SK-N-SH treated with all-trans-retinoic acid at 6 μM for 48 hours (cell line): ENCODE results near the gene SLC22A3.

Source experiments
- ISL1 ChIP-seq: fragments of 250-450 bp; sonication (Bioruptor Pico); IDR thresholded peaks from 2 replicates; pipeline ENCODE4 v2.1.2; 2022; ENCODE audit warnings: mild to moderate bottlenecking, moderate library complexity
- SNAI2 ChIP-seq: fragments of 250-450 bp; sonication (Bioruptor Pico); IDR thresholded peaks from 2 replicates; pipeline ENCODE4 v1.5.0; 2020; ENCODE audit warnings: mild to moderate bottlenecking, moderate library complexity
- ZC3H10 ChIP-seq: fragments of 250-450 bp; sonication (Bioruptor Pico); IDR thresholded peaks from 2 replicates; pipeline ENCODE4 v1.5.1; 2021; ENCODE audit warnings: mild to moderate bottlenecking, moderate library complexity
- ZFP30 ChIP-seq: fragments of 450-650 bp; formaldehyde crosslinking; IDR thresholded peaks from 2 replicates; pipeline ENCODE4 v1.5.0; 2022; ENCODE audit warnings: mild to moderate bottlenecking, moderate library complexity
- ZNF565 ChIP-seq: fragments of 450-650 bp; formaldehyde crosslinking; conservative IDR thresholded peaks from 2 replicates; pipeline ENCODE4 v1.5.0; 2020; ENCODE audit warnings: low read depth, mild to moderate bottlenecking, moderate library complexity
- TF ChIP-seq, protein P1 (sequence below): fragments of 250-450 bp; sonication (Bioruptor Pico); IDR thresholded peaks from 2 replicates; pipeline ENCODE4 v1.8.0; 2020; ENCODE audit warnings: mild to moderate bottlenecking, moderate library complexity, borderline replicate concordance
- TF ChIP-seq, protein P2 (sequence below): fragments of 250-450 bp; sonication (Bioruptor Pico); IDR thresholded peaks from 2 replicates; pipeline ENCODE4 v1.5.0; 2020; ENCODE audit warnings: mild to moderate bottlenecking, moderate library complexity

DNA sequence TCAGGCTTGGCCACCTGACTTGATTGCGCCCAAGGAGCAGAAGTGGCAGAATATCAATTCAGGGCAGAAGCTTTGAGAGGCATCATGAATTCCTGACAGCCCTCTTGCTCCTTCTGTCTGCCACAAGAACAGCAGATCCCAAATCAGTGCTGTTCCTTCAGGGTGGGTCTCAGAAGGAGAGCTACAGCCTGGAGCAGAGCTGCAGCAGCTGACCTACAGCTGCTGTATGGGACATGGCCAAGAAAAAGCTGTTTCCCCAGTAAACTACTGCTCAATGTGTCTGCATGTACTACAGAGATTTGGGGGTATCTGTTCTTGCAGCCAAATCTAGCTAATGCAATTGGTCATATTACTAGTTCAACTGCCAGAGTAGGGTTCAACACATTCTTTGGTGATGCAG, 69.0 kb downstream of the SLC22A3 start:
- no peak for TF ChIP-seq ZFP30 (CRISPR knock-in tag)
- no peak for TF ChIP-seq ZC3H10
- no peak for TF ChIP-seq SNAI2 (CRISPR knock-in tag)
- no peak for TF ChIP-seq ZNF565 (CRISPR knock-in tag)
- TF ChIP-seq, protein P1, sequence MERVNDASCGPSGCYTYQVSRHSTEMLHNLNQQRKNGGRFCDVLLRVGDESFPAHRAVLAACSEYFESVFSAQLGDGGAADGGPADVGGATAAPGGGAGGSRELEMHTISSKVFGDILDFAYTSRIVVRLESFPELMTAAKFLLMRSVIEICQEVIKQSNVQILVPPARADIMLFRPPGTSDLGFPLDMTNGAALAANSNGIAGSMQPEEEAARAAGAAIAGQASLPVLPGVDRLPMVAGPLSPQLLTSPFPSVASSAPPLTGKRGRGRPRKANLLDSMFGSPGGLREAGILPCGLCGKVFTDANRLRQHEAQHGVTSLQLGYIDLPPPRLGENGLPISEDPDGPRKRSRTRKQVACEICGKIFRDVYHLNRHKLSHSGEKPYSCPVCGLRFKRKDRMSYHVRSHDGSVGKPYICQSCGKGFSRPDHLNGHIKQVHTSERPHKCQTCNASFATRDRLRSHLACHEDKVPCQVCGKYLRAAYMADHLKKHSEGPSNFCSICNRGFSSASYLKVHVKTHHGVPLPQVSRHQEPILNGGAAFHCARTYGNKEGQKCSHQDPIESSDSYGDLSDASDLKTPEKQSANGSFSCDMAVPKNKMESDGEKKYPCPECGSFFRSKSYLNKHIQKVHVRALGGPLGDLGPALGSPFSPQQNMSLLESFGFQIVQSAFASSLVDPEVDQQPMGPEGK (CRISPR knock-in tag) = no peak
- TF ChIP-seq, protein P2, sequence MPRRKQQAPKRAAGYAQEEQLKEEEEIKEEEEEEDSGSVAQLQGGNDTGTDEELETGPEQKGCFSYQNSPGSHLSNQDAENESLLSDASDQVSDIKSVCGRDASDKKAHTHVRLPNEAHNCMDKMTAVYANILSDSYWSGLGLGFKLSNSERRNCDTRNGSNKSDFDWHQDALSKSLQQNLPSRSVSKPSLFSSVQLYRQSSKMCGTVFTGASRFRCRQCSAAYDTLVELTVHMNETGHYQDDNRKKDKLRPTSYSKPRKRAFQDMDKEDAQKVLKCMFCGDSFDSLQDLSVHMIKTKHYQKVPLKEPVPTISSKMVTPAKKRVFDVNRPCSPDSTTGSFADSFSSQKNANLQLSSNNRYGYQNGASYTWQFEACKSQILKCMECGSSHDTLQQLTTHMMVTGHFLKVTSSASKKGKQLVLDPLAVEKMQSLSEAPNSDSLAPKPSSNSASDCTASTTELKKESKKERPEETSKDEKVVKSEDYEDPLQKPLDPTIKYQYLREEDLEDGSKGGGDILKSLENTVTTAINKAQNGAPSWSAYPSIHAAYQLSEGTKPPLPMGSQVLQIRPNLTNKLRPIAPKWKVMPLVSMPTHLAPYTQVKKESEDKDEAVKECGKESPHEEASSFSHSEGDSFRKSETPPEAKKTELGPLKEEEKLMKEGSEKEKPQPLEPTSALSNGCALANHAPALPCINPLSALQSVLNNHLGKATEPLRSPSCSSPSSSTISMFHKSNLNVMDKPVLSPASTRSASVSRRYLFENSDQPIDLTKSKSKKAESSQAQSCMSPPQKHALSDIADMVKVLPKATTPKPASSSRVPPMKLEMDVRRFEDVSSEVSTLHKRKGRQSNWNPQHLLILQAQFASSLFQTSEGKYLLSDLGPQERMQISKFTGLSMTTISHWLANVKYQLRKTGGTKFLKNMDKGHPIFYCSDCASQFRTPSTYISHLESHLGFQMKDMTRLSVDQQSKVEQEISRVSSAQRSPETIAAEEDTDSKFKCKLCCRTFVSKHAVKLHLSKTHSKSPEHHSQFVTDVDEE = no peak
- TF ChIP-seq ISL1 = no peak
